ENCODE measurements around the gene ERG28.
"Not testable (repeated sequence)": the region's sequence is repeated elsewhere in the genome, so short reads cannot be mapped to it uniquely, and the experiment has no call there.

Gene ERG28

GRCh38 chr14:75607044-75607443 lies 53.6 kb downstream of the ERG28 start:
- Histone ChIP-seq H3K4me1 (peaks cover 0 to 17% (median 8%) of the 10 kb centered on the region in 4 donors), H3K4me3 (no peak overlapping the region), H3K9me3 (no peaks in the 10 kb centered on the region), H3K27ac (no peak overlapping the region), H3K36me3 (no peaks in the 10 kb centered on the region), H3K27me3 (no peaks in the 10 kb centered on the region)
- no peak for DNase-seq
- intact Hi-C loops (cut with DNase I; ENCODE audit: low total_unique reads), result no loop called here
- TF ChIP-seq CTCF (IDR thresholded peaks at IDR 0.05), result no peak

DNA sequence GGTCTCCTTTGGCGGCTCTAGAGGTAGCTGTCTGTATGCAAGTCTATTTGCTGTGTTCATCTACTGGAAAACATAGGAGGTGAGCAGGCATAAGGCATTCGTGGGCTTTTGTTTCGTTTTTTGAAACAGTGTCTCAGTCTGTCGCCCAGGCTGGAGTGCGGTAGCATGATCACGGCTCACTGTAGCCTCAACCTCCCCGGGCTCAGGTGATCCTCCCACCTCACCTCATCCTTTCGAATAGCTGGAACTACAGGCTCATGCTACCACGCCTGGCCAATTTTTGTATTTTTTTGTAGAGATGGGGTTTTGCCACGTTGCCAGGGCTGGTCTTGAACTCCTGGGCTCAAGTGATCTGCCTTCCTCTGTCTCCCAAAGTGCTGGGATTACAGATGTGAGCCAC lies 54.8 kb downstream of the ERG28 start:
- no peak overlapping the region for H3K4me3 ChIP-seq
- no peaks in the 10 kb centered on the region for H3K9me3 ChIP-seq
- peaks cover 0 to 3% of the 10 kb centered on the region in 2 donors for H3K27me3 ChIP-seq
- TF ChIP-seq CTCF (IDR thresholded peaks at IDR 0.05), result no peak
- no peaks in the 10 kb centered on the region for H3K36me3 ChIP-seq
- intact Hi-C loops (cut with DNase I; ENCODE audit: low total_unique reads), result no loop called here
- no peak overlapping the region for H3K27ac ChIP-seq
- H3K4me1 ChIP-seq, result peaks cover 0 to 17% (median 8%) of the 10 kb centered on the region in 4 donors
- no peak for DNase-seq

DNA sequence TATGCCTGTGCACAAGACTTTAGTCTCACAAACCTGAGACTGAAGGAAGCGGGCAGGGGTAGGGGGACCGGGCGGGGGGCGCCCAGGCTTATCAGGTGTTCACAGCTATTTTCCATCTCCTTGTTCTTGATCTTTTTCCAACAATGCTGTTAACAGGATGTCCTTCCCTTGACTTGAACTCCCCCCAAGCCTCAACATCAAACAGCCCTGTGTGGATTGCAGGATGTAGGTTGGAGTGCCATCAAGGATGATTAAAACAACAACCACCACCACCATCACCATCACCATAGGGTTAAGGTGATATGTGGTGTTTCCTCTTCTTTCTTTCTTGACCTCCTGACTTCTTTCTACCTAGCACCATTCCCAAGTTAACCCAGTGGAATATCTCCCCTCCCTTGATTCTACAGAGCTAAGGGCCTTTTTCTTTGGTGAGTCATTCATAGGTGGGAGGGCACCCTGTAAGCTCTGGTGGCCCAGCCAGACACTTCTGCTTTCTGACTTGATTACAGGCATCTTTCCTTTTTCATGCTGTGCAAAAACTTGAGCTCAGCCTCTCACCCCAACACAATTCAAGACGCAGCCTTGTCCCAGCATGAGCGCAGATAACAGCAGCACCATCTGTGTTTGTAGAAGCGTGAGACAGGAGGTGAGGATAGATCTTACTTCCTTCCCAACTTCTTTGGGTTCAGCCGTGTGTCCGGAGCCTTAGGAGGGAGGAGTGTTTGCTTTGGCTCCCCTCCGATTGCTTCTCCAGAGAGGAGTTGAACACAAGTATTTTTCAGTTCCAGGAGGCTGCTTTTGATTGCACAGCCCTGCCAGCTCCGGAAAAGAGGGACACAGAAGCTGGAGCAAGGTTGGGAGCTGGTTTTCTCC lies 55.5 kb downstream of the ERG28 start:
- Histone ChIP-seq H3K27me3 (peaks cover 0 to 3% of the 10 kb centered on the region in 2 donors), H3K36me3 (no peaks in the 10 kb centered on the region), H3K27ac (no peak overlapping the region), H3K9me3 (no peaks in the 10 kb centered on the region), H3K4me3 (no peak overlapping the region), H3K4me1 (peaks cover 0 to 10% (median 5%) of the 10 kb centered on the region in 4 donors)
- intact Hi-C loops (cut with DNase I; ENCODE audit: low total_unique reads), result no loop called here
- TF ChIP-seq CTCF (IDR thresholded peaks at IDR 0.05), result no peak
- peak in 1 of 2 donors; percentile 41 for DNase-seq

- no peak for DNase-seq
- Histone ChIP-seq H3K27me3 (peaks cover 0 to 3% of the 10 kb centered on the region in 2 donors), H3K36me3 (no peaks in the 10 kb centered on the region), H3K9me3 (no peaks in the 10 kb centered on the region), H3K27ac (no peak overlapping the region), H3K4me1 (peaks cover 0 to 4% (median 1%) of the 10 kb centered on the region in 4 donors), H3K4me3 (no peak overlapping the region)
- no peak for TF ChIP-seq CTCF (IDR thresholded peaks at IDR 0.05)
- intact Hi-C loops (cut with DNase I; ENCODE audit: low total_unique reads), result no loop called here
These were observed 58.2 kb downstream of the ERG28 start for GRCh38 chr14:75602503-75602902.

DNA sequence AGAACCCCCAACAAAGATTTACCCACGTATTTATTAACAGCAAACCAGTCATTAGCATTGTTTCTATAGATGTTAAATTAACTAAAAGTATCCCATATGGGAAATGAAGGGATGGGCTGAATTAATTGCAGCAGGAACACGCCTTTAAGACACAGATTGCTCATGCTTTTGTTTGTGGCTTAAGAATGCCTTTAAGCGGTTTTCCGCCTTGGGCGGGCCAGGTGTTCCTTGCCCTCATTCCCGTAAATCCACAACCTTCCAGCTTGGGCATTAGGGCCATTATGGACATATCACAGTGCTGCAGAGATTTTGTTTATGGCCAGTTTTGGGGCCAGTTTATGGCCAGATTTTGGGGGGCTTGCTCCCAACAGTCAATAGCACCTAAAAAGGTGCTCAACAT lies 59.6 kb downstream of the ERG28 start:
- intact Hi-C loops (cut with DNase I; ENCODE audit: low total_unique reads), result not testable (repeated sequence)

DNA sequence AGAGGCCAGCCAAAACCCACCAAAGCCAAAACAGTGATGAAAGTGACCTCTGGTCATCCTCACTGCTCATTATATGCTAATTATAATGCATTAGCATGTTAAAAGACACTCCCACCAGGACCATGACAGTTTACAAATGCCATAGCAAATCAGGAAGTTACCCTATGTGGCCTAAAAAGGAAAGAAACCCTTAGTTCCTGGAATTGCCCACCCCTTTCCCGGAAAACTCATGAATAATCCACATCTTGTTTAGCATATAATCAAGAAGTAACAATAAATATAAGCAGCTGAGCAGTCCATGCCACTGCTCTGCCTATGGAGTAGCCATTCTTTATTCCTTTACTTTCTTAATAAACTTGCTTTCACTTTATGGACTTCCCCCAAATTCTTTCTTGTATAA lies 60.6 kb downstream of the ERG28 start:
- DNase-seq; H3K4me1 ChIP-seq; H3K36me3 ChIP-seq; H3K4me3 ChIP-seq; H3K9me3 ChIP-seq; intact Hi-C loops (cut with DNase I; ENCODE audit: low total_unique reads); H3K27me3 ChIP-seq; H3K27ac ChIP-seq: not testable (repeated sequence)

More for the DNA sequence above, 59.6 kb downstream of the ERG28 start:
- H3K4me1 ChIP-seq, H3K27ac ChIP-seq, H3K27me3 ChIP-seq, H3K4me3 ChIP-seq, DNase-seq, H3K36me3 ChIP-seq, H3K9me3 ChIP-seq: not testable (repeated sequence)
